Epithelial cell of esophagus (primary cell): Measurements from ENCODE around the gene MRPL3.

Experiments used
- DNase-seq: peaks from one replicate; pipeline ENCODE4 v3.0.0; 2010; ENCODE audit warnings: low read depth
- H3K4me3 ChIP-seq: 2 replicates; pipeline ENCODE4 v1.5.1; 2011; ENCODE audit warnings: mild to moderate bottlenecking, low read length, control low read depth
- CTCF ChIP-seq: IDR thresholded peaks from 2 replicates; pipeline ENCODE4 v1.5.1; 2011; ENCODE audit warnings: low read depth, mild to moderate bottlenecking, low read length, control low read depth, inconsistent platforms; ENCODE audit not compliant: insufficient read depth; ENCODE audit errors: missing control alignments

Gene MRPL3

DNA sequence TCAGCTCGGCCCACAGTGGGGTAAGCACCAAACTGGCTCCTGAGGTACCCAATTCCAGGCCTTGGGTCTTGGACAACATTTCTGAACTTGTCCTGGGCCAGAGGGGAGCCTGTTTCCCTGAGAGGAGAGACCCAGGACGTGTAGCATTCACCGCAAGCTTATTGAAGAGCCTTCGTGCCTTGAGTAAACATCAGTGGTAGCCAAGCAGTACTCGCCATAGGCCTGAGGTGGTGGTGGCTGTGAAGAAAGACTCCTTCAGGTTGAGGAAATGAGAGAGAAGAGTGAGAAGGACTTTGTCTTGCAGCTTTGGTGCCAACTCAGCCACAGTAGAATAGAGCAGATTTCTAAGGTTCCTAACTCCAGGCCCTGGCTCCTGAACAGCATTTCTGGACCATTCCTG is 71.0 kb downstream of the MRPL3 start:
- no peak for DNase-seq
- no peak overlapping the region for H3K4me3 ChIP-seq
- no peak for TF ChIP-seq CTCF

GRCh38 chr3:131427226-131427625 is 75.5 kb downstream of the MRPL3 start:
- no peak for DNase-seq
- no peak overlapping the region for H3K4me3 ChIP-seq
- no peak for TF ChIP-seq CTCF

- TF ChIP-seq CTCF = no peak
- DNase-seq = no peak
- no peak overlapping the region for H3K4me3 ChIP-seq
Measured at GRCh38 chr3:131421957-131422498, 80.7 kb downstream of the MRPL3 start.

GRCh38 chr3:131421301-131421700 is 81.5 kb downstream of the MRPL3 start:
- no peak overlapping the region for H3K4me3 ChIP-seq
- no peak for DNase-seq
- TF ChIP-seq CTCF = no peak

DNA sequence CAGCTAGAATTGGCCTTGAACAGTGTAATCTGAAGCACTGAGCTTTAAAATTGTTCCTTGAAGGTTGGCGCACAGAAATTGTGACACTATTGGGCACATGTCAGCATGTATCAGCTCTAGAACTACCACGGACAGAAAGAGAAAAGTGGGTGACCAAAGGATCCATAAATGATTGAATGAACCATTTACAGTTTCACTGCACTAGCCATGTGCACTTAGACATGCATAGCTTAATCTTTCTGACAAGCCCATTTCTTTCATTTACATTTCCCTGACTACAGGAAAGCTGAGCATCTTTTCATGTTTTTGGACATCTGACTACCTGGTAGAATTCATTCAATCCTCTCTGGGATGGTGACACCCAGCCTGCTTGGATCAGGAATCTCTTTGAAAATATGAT is 85.0 kb downstream of the MRPL3 start:
- H3K4me3 ChIP-seq = no peak overlapping the region
- no peak for TF ChIP-seq CTCF
- DNase-seq = no peak
